HG02588 (cell line): ENCODE data around the gene FAM168A.

Experiments used
- ATAC-seq: cut with Tn5 transposase; IDR thresholded peaks from one replicate; pipeline ENCODE4 v1.9.1; 2021; ENCODE audit warnings: mild to moderate bottlenecking, moderate library complexity; ENCODE audit not compliant: unreplicated experiment

Gene FAM168A

DNA sequence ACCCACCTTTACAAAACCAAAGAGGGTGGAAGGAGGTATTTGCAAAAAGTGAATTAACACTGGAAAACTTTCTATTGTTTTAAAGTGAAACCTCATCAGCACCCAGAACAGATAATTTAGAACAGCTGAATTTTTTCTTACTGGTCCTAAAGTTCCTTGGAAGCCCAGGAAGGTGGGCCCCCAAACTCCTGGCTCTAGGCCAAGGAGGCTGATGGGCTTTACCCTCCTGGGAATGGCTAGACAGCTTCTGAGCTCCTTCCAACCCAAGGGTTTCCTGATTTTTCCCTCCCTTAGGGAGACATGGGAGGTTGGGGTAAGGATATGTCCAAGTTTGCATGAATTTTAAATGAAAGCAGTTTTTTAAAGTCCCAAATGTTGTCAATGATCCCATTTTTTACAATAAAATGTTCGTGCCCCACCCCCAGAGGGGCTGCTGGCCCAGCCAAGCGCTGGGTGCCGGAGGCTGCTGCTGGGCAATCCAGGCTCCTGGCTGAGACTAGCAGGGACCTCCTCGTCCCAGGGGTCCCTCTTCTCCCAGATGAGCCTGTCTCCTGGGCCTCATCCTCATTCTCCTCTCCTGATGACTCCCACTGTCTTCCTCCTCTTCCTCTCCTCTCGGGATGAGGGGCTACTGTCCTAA lies 193.3 kb downstream of the FAM168A start:
- no peak for ATAC-seq

DNA sequence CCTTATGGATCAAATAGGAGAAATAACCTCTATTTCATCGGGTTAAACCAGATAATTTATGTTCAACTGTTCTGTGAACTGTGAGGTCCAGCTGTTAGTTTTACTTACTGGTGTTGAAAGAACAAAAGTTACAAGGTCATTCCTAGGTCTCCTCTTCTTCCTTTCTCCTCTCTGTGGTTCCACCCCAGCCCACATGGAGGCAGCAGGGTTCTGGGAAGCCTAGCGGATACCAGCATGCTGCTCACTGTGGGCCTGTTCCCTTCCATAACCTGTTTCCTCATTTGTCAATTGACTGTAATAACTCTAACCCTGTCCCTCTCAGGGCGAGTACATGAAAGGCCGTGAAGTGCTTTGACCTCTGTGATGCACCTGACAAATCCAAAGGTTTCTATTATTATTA lies 193.9 kb downstream of the FAM168A start:
- ATAC-seq: no peak

DNA sequence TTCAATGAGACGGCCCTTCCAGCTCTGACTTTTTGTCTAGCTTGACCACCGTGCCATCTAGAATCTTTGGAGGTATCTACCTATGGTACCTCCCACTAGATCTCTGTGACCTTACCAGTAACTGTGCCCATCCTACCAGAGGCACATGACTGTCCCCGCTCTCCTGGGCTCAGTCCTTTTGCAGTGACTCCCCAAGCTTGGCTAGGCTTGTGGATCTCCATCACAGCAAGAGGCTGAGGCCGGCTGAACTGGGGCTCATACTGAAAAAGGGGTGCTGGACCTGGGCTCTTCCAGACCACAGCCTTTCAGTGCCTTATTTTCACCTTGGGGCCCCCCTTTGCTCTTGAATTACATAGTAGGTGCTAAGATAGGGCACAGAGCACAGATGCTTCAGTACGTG lies 194.4 kb downstream of the FAM168A start:
- ATAC-seq: no peak

GRCh38 chr11:73402834-73403185 lies 195.1 kb downstream of the FAM168A start:
- ATAC-seq: no peak

GRCh38 chr11:73401924-73402833 lies 195.7 kb downstream of the FAM168A start:
- no peak for ATAC-seq

DNA sequence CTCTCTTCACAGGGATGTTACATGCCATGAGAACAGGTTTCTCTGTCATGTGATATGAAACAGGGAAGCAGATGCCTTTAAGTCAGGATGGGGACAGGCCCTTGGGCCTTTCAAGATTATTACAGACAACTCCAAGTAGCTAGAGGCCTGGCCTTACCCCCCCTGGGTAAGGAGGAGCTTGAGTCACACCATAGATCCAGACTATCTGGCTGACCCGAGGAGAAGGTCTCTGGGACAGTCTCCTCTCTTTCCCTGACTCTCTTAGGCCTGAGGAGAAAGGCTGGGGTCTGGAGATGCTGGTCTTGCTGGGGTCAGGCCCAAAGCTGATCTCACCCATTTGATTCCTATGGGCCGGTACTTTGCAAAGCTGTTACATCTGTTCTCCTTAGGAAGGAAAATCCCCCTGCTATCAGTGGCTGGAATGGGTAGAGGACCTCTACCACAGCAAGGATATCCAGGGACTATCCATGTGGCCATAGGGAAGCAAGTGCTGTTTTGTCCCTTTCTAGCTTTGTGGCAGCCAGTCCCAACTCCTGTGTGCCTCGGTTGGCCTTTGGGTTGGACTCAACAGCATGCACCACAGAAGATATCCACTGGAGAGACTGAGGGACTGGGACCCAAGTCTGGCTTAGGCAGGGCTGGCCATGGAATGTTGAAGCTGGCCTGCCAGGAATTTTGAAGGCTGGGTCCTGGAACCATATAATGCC lies 196.5 kb downstream of the FAM168A start:
- no peak for ATAC-seq

- no peak for ATAC-seq
Measured at GRCh38 chr11:73400293-73400692, 197.6 kb downstream of the FAM168A start.

DNA sequence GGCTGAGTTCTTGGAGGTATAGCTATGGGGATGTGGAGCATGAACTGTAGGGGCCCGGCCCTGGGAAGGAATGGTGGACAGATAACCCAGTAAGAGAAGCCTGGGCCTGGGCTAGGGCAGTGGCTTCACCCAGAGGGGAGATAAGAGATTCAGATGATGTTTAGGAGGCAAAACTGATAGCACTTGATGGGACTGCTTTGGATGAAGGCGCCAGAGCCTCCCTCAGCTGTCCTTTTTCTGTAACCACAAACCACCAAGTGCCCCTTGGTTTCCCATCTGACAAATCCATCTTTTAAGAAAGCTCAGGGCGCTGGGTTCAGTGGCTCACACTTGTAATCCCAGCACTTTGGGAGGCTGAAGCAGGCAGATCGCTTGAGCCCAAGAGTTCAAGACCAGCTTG lies 198.3 kb downstream of the FAM168A start:
- no peak for ATAC-seq

DNA sequence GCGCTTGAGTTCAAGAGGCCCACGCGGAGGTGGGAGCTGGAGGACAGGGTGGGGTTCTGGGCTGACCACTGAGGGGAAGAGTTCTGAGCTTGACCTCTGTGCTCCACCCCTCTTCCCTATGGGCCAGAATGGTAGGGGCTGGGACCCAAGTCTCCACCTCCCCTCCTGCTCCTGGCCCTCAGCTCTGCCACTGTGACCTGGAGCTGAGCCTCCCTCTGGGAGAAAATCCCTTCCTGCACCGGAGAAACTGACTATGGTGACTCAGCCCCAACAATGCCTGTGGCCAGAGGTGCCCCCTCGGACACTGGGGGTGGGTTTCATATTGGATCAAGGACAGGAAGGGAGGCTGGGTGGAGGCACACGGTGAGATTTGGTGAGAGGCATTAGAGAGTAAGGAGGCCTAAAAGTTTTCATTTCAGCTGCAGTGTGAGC lies 198.7 kb downstream of the FAM168A start:
- no peak for ATAC-seq

- no peak for ATAC-seq
Measured at GRCh38 chr11:73398721-73399120, 199.2 kb downstream of the FAM168A start.

DNA sequence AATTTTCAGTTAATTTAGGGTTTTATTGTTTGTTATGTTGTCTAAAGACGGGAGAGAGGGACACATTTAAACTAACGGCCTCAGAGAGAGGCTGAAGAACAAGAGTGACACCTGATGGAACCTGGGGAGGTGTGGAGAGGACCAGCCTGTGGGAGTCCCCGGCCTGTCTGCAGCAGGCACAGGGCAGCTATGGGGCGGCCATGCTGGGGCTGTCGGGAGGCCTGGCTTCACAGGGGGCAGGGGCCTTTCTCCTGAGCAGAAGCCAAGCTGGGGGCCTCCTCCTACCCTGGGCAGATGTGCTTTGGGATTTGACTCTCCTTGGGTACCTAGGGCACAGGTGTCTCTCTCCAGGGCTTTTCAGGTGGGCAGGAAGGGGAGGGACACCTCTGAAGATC lies 199.8 kb downstream of the FAM168A start:
- ATAC-seq: no peak

DNA sequence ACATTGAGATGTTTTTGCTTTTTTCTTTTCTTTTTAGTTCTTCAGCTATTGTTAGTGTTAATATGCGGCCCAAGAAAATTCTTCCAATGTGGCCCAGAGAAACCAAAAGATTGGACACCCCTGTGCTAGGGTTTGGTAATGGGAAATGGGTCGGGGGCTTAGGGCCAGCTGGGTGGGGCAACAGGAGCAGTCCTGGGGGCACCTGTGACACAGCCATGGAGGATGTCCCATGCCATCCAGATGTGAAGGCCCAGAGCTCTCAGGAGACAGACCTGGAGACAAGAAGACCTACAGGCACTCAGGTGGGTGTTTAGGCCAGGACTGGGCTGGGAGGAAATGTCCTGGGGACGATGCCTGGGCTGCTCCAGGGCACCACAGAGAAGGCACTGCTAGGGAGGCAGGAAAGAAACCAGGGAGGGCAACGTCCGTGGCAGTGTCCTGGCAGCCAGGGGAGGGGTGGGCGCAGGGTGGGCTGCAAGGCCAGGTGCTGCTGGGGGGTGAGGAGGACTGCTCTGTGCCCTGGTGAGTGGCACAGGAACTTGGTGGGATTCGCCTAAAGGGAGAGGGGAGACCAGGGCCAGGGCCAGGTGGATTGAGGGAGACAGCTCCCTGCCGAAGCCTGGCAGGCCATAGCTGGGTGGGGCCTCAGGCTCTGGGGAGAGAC lies 200.3 kb downstream of the FAM168A start:
- ATAC-seq: no peak

- ATAC-seq: no peak
Measured at GRCh38 chr11:73396985-73397384, 200.9 kb downstream of the FAM168A start.

GRCh38 chr11:73396251-73396930 lies 201.5 kb downstream of the FAM168A start:
- no peak for ATAC-seq

GRCh38 chr11:73395297-73396208 lies 202.4 kb downstream of the FAM168A start:
- no peak for ATAC-seq

DNA sequence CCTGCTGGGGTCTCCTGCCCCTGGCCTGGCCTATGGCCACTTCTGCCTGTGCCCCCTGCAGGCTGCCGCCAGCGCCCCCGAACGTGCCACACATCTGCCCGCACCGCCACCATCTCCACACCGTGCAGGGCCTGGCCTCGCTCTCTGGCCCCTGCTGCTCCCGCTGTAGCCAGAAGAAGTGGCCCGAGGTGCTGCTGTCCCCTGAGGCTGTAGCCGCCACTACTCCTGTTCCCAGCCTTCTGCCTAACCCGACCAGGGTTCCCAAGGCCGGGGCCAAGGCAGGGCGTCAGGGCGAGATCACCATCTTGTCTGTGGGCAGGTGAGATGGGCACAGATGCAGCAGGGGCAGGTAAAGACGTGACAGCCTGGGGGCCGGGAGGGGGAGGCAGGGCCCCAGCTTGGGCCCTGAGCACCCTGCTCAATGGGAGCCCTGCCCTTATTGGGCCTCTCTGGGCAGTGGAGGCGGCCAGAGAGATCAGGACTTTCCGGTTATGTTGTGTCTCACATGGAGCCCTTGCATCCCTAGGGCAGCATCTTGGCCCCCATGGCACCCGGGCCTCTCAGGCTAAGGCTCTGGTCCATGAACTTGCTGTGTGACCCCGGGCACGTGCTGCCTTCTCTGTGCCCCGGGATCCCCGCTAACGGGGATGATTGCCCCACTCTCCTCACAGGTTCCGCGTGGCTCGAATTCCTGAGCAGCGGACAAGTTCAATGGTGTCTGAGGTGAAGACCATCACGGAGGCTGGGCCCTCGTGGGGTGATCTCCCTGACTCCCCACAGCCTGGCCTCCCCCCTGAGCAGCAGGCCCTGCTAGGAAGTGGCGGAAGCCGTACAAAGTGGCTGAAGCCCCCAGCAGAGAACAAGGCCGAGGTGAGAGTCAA lies 203.3 kb downstream of the FAM168A start:
- no peak for ATAC-seq

DNA sequence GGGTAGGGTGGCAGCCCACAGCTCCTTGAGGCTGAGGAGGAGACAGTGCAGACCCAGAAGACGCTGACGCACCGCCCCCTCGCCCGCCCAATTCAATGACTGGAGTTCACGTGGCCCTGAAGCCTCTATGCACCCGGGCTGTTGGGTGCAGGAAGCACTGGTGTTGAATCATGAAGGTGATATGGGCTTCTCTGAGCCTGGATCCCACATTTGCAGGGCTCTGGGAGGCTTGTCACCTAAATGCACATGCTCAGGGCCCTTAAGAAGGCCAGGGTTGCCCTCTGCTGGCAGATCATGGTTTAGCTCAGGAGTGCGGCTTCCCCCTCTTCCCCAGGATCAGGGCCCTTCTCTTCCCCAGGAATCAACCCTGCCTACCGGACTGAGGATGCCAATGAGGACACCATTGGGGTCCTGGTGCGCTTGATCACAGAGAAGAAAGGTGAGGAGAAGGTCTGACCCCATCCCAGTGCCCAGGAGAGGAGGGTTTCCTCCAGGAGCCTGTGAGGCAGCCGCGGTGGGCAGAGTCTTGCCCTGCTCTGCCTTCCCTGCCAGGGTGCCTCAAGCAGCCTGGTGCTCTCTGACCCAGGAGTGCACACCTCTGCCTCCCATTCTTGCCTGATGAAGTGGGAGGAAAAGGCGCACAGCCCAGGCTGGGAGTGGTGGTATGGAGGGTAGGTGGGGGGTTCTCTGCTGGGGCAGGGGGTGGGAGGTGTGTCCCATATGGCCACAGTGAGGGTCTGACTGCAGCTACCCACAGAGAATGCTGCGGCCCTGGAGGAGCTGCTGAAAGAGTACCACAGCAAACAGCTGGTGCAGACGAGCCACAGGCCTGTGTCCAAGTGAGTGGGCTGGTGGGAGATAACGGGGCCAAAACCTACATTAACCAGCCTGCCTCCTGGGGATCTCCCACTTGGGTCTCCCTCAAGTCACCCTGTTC lies 204.2 kb downstream of the FAM168A start:
- peak; percentile 40 for ATAC-seq

- ATAC-seq: no peak
Measured at GRCh38 chr11:73393011-73393380, 204.9 kb downstream of the FAM168A start.
